ENCODE measurements around the gene LUC7L.

- TF ChIP-seq CTCF (IDR thresholded peaks at IDR 0.05): no peak
- no peak for TF ChIP-seq POLR2AphosphoS5 (IDR thresholded peaks at IDR 0.05; ENCODE audit: insufficient read depth in 1 of 2, low read depth in 1 of 2)
- TF ChIP-seq POLR2A (IDR thresholded peaks at IDR 0.05): no peak
Measured at GRCh38 chr16:193441-193840, 35.8 kb downstream of the LUC7L start.
